Measurements from ENCODE around the gene ASGR1.

DNA sequence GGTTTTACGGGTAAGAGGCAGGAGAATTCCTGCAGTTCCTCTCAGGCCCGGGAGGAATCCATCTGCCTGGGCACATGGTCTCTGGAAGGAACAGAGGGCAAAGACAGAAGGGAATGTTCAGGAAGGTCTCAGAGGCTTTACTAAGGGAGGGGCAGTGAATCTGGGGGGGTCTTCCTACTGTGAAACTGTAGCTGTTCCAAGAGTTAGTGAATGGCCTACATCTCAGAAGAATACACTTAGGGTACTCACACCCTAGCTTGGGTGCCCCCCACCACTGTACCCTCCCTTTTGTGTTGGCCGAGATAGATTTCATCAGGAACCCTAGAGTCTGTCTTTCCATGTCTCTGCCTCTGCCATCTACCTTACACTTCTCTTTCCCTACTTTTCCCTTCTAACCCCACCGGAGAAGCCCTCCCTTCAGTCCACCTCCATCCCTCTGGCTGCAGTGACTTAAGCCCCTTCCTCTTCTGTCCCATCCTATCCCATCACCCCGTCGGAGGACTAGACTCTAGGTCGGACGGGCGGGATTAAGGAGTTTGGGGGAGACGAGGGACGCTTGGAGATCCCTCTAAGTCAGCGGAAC is 40.1 kb upstream of the ASGR1 start:
- TF ChIP-seq, protein P1, sequence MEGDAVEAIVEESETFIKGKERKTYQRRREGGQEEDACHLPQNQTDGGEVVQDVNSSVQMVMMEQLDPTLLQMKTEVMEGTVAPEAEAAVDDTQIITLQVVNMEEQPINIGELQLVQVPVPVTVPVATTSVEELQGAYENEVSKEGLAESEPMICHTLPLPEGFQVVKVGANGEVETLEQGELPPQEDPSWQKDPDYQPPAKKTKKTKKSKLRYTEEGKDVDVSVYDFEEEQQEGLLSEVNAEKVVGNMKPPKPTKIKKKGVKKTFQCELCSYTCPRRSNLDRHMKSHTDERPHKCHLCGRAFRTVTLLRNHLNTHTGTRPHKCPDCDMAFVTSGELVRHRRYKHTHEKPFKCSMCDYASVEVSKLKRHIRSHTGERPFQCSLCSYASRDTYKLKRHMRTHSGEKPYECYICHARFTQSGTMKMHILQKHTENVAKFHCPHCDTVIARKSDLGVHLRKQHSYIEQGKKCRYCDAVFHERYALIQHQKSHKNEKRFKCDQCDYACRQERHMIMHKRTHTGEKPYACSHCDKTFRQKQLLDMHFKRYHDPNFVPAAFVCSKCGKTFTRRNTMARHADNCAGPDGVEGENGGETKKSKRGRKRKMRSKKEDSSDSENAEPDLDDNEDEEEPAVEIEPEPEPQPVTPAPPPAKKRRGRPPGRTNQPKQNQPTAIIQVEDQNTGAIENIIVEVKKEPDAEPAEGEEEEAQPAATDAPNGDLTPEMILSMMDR (IDR thresholded peaks at IDR 0.05), result no peak
- TF ChIP-seq POLR2A (IDR thresholded peaks at IDR 0.05), result no peak
- no peak for TF ChIP-seq POLR2AphosphoS5 (IDR thresholded peaks at IDR 0.05)
- no peak for TF ChIP-seq EP300 (IDR thresholded peaks at IDR 0.05)
